Neural cell (in vitro differentiated cells): ENCODE measurements around the gene NCK2. TPM values are rescaled to one million over a fixed set of nuclear protein-coding genes. Genes with fewer than 3 reads are reported as not detected.

Experiments
- H2AFZ ChIP-seq: fragments of 200-600, 300-800 bp; sonication (generic), shearing (Covaris generic); 2 replicates; pipeline ENCODE4 v1.6.0; 2014; ENCODE audit warnings: low read depth, mild to moderate bottlenecking, antibody characterized with exemption, low read length, moderate library complexity
- H3F3A ChIP-seq: fragments of 200-600 bp; shearing (Covaris generic); 2 replicates; pipeline ENCODE4 v1.6.1; 2016; ENCODE audit warnings: mild to moderate bottlenecking, moderate library complexity, mixed read lengths, antibody characterized with exemption, low read length; ENCODE audit not compliant: insufficient read depth, poor library complexity, severe bottlenecking
- H3K27ac ChIP-seq: fragments of 200-600, 300-800 bp; sonication (generic), shearing (Covaris generic); 2 replicates; pipeline ENCODE4 v1.5.1; 2014; ENCODE audit warnings: mild to moderate bottlenecking, low read length, moderate library complexity
- H3K27me3 ChIP-seq: fragments of 300-800, 200-600 bp; sonication (generic), shearing (Covaris generic); 2 replicates; pipeline ENCODE4 v1.6.0; 2014; ENCODE audit warnings: mild to moderate bottlenecking, low read depth, low read length, moderate library complexity; ENCODE audit not compliant: insufficient read depth
- H3K36me3 ChIP-seq: fragments of 300-800, 200-600 bp; sonication (generic), shearing (Covaris generic); 2 replicates; pipeline ENCODE4 v1.5.1; 2014; ENCODE audit warnings: mild to moderate bottlenecking, antibody characterized with exemption, low read length, moderate library complexity; ENCODE audit not compliant: insufficient read depth
- H3K4me2 ChIP-seq: fragments of 300-800, 200-600 bp; sonication (generic), shearing (Covaris generic); 2 replicates; pipeline ENCODE4 v1.6.0; 2014; ENCODE audit warnings: mild to moderate bottlenecking, low read length
- H3K4me3 ChIP-seq: fragments of 300-800, 200-600 bp; sonication (generic), shearing (Covaris generic); 2 replicates; pipeline ENCODE4 v1.5.1; 2014; ENCODE audit warnings: mild to moderate bottlenecking, low read length, moderate library complexity
- H3K79me2 ChIP-seq: fragments of 200-600 bp; shearing (Covaris generic); replicated peaks from 2 replicates; pipeline ENCODE4 v1.6.0; 2014; ENCODE audit warnings: mild to moderate bottlenecking, low read length, moderate library complexity; ENCODE audit not compliant: insufficient read depth
- H3K9ac ChIP-seq: fragments of 300-800, 200-600 bp; sonication (generic), shearing (Covaris generic); 2 replicates; pipeline ENCODE4 v1.6.1; 2016; ENCODE audit warnings: mild to moderate bottlenecking, low read length, mixed read lengths
- H3K9me2 ChIP-seq: fragments of 200-600 bp; shearing (Covaris generic); 2 replicates; pipeline ENCODE4 v1.6.1; 2016; ENCODE audit warnings: mild to moderate bottlenecking, low read length, mixed read lengths; ENCODE audit not compliant: insufficient read depth
- H3K9me3 ChIP-seq: fragments of 200-600, 300-800 bp; sonication (generic), shearing (Covaris generic); 2 replicates; pipeline ENCODE4 v1.6.1; 2016; ENCODE audit warnings: mild to moderate bottlenecking, mixed run types, low read length, moderate library complexity, mixed read lengths
- H4K20me1 ChIP-seq: fragments of 200-600 bp; shearing (Covaris generic); 2 replicates; pipeline ENCODE4 v1.6.1; 2016; ENCODE audit warnings: mild to moderate bottlenecking, mixed run types; ENCODE audit not compliant: insufficient read depth
- EP300 ChIP-seq: fragments of 450-650 bp; conservative IDR thresholded peaks from 2 replicates; pipeline ENCODE4 v1.6.1; 2014; ENCODE audit warnings: antibody characterized with exemption, mild to moderate bottlenecking, moderate library complexity; ENCODE audit not compliant: poor library complexity, severe bottlenecking
- EZH2 ChIP-seq: fragments of 200-600, 300-800 bp; shearing (Covaris generic), sonication (generic); IDR thresholded peaks from 2 replicates; pipeline ENCODE4 v1.6.1; 2014; ENCODE audit warnings: antibody characterized with exemption, low read length, borderline replicate concordance, mild to moderate bottlenecking; ENCODE audit not compliant: insufficient read depth, poor library complexity, severe bottlenecking
- MXI1 ChIP-seq: fragments of 450-650 bp; conservative IDR thresholded peaks from 2 replicates; pipeline ENCODE4 v1.6.1; 2014; ENCODE audit warnings: antibody characterized with exemption, mild to moderate bottlenecking; ENCODE audit not compliant: poor library complexity, severe bottlenecking
- POLR2AphosphoS5 ChIP-seq: IDR thresholded peaks from 2 replicates; pipeline ENCODE4 v1.6.1; 2012
- RAD21 ChIP-seq: fragments of 450-650 bp; conservative IDR thresholded peaks from 2 replicates; pipeline ENCODE4 v1.6.1; 2014; ENCODE audit warnings: antibody characterized with exemption, mild to moderate bottlenecking, moderate library complexity
- REST ChIP-seq: IDR thresholded peaks from 2 replicates; pipeline ENCODE4 v1.6.1; 2012; ENCODE audit warnings: borderline replicate concordance
- SMC3 ChIP-seq: fragments of 450-650 bp; conservative IDR thresholded peaks from 2 replicates; pipeline ENCODE4 v1.6.1; 2014; ENCODE audit warnings: antibody characterized with exemption, mild to moderate bottlenecking, moderate library complexity; ENCODE audit not compliant: poor library complexity
- TAF1 ChIP-seq: IDR thresholded peaks from 2 replicates; pipeline ENCODE4 v1.6.1; 2012; ENCODE audit warnings: low read depth
- polyA plus RNA-seq: library from polyadenylated mRNA; depleted of rRNA; stranded (reverse); fragments of >200 nt; gene quantifications from 2 replicates; pipeline ENCODE4 v1.2.3, GENCODE V29; 2014
- TF ChIP-seq, protein P1 (sequence below): fragments of 450-650 bp; IDR thresholded peaks from 2 replicates; pipeline ENCODE4 v1.5.1; 2014; ENCODE audit warnings: antibody characterized with exemption, mild to moderate bottlenecking, moderate library complexity; ENCODE audit not compliant: poor library complexity, severe bottlenecking

NCK2 gene
- polyA plus RNA-seq, 1 donor from 2014 or later: 49.4 TPM

- Histone ChIP-seq H3K9me2 (no peaks in the 10 kb centered on the region), H3K79me2 (no peaks in the 10 kb centered on the region), H3K27ac (no peak overlapping the region), H4K20me1 (no peaks in the 10 kb centered on the region), H2AFZ (no peak overlapping the region), H3K4me3 (no peak overlapping the region), H3K27me3 (no peaks in the 10 kb centered on the region), H3K4me2 (no peak overlapping the region), H3K9me3 (no peaks in the 10 kb centered on the region), H3K36me3 (no peaks in the 10 kb centered on the region), H3F3A (no peaks in the 10 kb centered on the region), H3K9ac (no peak overlapping the region)
- TF ChIP-seq RAD21 (no peak), EZH2 (no peak), POLR2AphosphoS5 (no peak), REST (no peak), TAF1 (no peak), MXI1 (no peak), EP300 (no peak), SMC3 (no peak)
- TF ChIP-seq, protein P1, sequence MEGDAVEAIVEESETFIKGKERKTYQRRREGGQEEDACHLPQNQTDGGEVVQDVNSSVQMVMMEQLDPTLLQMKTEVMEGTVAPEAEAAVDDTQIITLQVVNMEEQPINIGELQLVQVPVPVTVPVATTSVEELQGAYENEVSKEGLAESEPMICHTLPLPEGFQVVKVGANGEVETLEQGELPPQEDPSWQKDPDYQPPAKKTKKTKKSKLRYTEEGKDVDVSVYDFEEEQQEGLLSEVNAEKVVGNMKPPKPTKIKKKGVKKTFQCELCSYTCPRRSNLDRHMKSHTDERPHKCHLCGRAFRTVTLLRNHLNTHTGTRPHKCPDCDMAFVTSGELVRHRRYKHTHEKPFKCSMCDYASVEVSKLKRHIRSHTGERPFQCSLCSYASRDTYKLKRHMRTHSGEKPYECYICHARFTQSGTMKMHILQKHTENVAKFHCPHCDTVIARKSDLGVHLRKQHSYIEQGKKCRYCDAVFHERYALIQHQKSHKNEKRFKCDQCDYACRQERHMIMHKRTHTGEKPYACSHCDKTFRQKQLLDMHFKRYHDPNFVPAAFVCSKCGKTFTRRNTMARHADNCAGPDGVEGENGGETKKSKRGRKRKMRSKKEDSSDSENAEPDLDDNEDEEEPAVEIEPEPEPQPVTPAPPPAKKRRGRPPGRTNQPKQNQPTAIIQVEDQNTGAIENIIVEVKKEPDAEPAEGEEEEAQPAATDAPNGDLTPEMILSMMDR: no peak
Observed at GRCh38 chr2:105723431-105723830, 21.3 kb upstream of the NCK2 start.

DNA sequence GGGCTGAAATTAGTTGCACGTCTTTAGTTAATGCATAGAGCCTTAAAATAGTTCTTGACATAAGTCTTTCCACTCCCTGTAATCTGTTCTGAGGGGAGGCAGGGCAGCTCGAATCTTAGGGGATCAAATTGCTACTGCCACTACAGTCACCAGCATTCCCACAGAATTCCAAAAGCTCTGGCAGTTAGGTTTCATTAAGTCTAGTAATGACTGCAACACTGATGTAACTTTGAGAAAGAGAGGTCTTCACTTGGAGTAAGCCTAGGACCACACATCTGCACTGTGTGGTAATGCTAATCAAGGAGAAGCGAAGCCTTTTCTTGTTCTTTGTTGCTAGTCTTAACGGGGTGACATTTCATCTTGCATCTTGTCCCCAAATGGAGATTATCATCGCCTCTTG, 19.3 kb upstream of the NCK2 start:
- Histone ChIP-seq H3K9me2 (no peaks in the 10 kb centered on the region), H3K27ac (no peak overlapping the region), H3F3A (no peaks in the 10 kb centered on the region), H3K9me3 (no peaks in the 10 kb centered on the region), H3K36me3 (no peaks in the 10 kb centered on the region), H2AFZ (no peak overlapping the region), H3K4me2 (no peak overlapping the region), H3K79me2 (no peaks in the 10 kb centered on the region), H4K20me1 (no peaks in the 10 kb centered on the region), H3K9ac (no peak overlapping the region), H3K4me3 (no peak overlapping the region), H3K27me3 (no peaks in the 10 kb centered on the region)
- TF ChIP-seq TAF1 (no peak), MXI1 (no peak), REST (no peak), SMC3 (no peak), POLR2AphosphoS5 (no peak), EP300 (no peak), EZH2 (no peak)
- TF ChIP-seq, protein P1: no peak
